Peyer's patch (tissue), 4 donors: Measurements from ENCODE around the gene ULK3. TPM values are rescaled to one million over a fixed set of nuclear protein-coding genes. Genes with fewer than 3 reads are reported as not detected.

Experiments used
- DNase-seq, 3 donors: peaks; one replicate each; pipeline ENCODE4 v3.0.0-alpha.2; 2017 to 2019
- H3K27ac ChIP-seq, 4 donors: fragments of 200-600 bp; sonication (generic); one replicate each; pipeline ENCODE4 v1.5.1; 2016 to 2019
- H3K27me3 ChIP-seq, 2 donors: fragments of 200-600 bp; sonication (generic); one replicate each; pipeline ENCODE4 v1.5.1; 2019
- H3K36me3 ChIP-seq, 3 donors: fragments of 200-600 bp; sonication (generic); one replicate each; pipeline ENCODE4 v1.5.1; 2016 to 2019
- H3K4me1 ChIP-seq, 4 donors: fragments of 200-600 bp; sonication (generic); one replicate each; pipeline ENCODE4 v1.5.1; 2016 to 2019
- H3K4me3 ChIP-seq, 4 donors: fragments of 200-600 bp; sonication (generic); 1 replicate in 3 of 4; 2 replicates in 1 of 4; pipeline ENCODE4 v1.5.1; 2016 to 2019; ENCODE audit warnings: mild to moderate bottlenecking in 1 of 4
- H3K9me3 ChIP-seq, 4 donors: fragments of 200-600 bp; sonication (generic); one replicate each; pipeline ENCODE4 v1.5.1; 2016 to 2019; ENCODE audit warnings: mild to moderate bottlenecking in 1 of 4
- CTCF ChIP-seq, 6 experiments: fragments of 450-650 bp in 4 of 6; fragments of 200-600 bp in 2 of 6; sonication (generic) in 1 of 6; IDR thresholded peaks; one replicate each; pipeline ENCODE4 v1.5.1; 2017 to 2019; ENCODE audit warnings: antibody characterized with exemption in 6 of 6, mild to moderate bottlenecking in 3 of 6, moderate library complexity in 1 of 6
- POLR2A ChIP-seq, 2 donors: fragments of 450-650 bp; IDR thresholded peaks; one replicate each; pipeline ENCODE4 v1.5.1; 2017; ENCODE audit warnings: antibody characterized with exemption in 2 of 2, mild to moderate bottlenecking in 2 of 2, moderate library complexity in 2 of 2
- total RNA-seq, 4 donors: library from RNA; depleted of rRNA; stranded (reverse); fragments of >200 nt; gene quantifications; one replicate each; pipeline ENCODE4 v1.1.0, GENCODE V29; 2016

The ULK3 gene
- total RNA-seq, 4 donors from 2014 or later, result 194 to 508 (median 288) TPM

GRCh38 chr15:74789741-74790079 is 53.2 kb downstream of the ULK3 start:
- Histone ChIP-seq H3K27ac (peak overlapping the region; percentile 84 to 97 (median 88)), H3K9me3 (no peaks in the 10 kb centered on the region), H3K36me3 (no peaks in the 10 kb centered on the region), H3K4me1 (peaks cover 23 to 95% (median 70%) of the 10 kb centered on the region in 4 donors), H3K4me3 (peak overlapping the region; percentile 32 to 92 (median 38)), H3K27me3 (no peaks in the 10 kb centered on the region)
- DNase-seq, result no peak
- TF ChIP-seq POLR2A (IDR thresholded peaks at IDR 0.05) (no peak), CTCF (IDR thresholded peaks at IDR 0.05) (no peak)

GRCh38 chr15:74789171-74789631 is 53.8 kb downstream of the ULK3 start:
- DNase-seq, result peak; percentile 74 to 89 (median 83)
- H3K27me3 ChIP-seq, result no peaks in the 10 kb centered on the region
- H3K36me3 ChIP-seq, result no peaks in the 10 kb centered on the region
- peak overlapping the region; percentile 32 to 92 (median 38) for H3K4me3 ChIP-seq
- H3K9me3 ChIP-seq, result no peaks in the 10 kb centered on the region
- peaks cover 23 to 95% (median 68%) of the 10 kb centered on the region in 4 donors for H3K4me1 ChIP-seq
- TF ChIP-seq POLR2A (IDR thresholded peaks at IDR 0.05), result no peak
- no peak for TF ChIP-seq CTCF (IDR thresholded peaks at IDR 0.05)
- H3K27ac ChIP-seq, result peak overlapping the region; percentile 84 to 97 (median 88)

GRCh38 chr15:74788683-74789151 is 54.2 kb downstream of the ULK3 start:
- no peak for TF ChIP-seq POLR2A (IDR thresholded peaks at IDR 0.05)
- TF ChIP-seq CTCF (IDR thresholded peaks at IDR 0.05), result peak in 1 of 6 experiments; percentile 1
- peaks cover 23 to 98% (median 70%) of the 10 kb centered on the region in 4 donors for H3K4me1 ChIP-seq
- peak overlapping the region; percentile 32 to 92 (median 38) for H3K4me3 ChIP-seq
- H3K36me3 ChIP-seq, result no peaks in the 10 kb centered on the region
- H3K9me3 ChIP-seq, result no peaks in the 10 kb centered on the region
- no peaks in the 10 kb centered on the region for H3K27me3 ChIP-seq
- H3K27ac ChIP-seq, result peak overlapping the region; percentile 84 to 97 (median 88)
- DNase-seq, result peak in 2 of 3 donors; percentile 86 to 88

- DNase-seq, result peak in 1 of 3 donors; percentile 62
- no peaks in the 10 kb centered on the region for H3K9me3 ChIP-seq
- H3K36me3 ChIP-seq, result no peaks in the 10 kb centered on the region
- peak overlapping the region in 3 of 4 donors; percentile 32 to 92 (median 35) for H3K4me3 ChIP-seq
- peak overlapping the region; percentile 84 to 97 (median 88) for H3K27ac ChIP-seq
- peaks cover 23 to 98% (median 68%) of the 10 kb centered on the region in 4 donors for H3K4me1 ChIP-seq
- H3K27me3 ChIP-seq, result no peaks in the 10 kb centered on the region
- TF ChIP-seq POLR2A (IDR thresholded peaks at IDR 0.05) (no peak), CTCF (IDR thresholded peaks at IDR 0.05) (no peak)
Observed at GRCh38 chr15:74788042-74788682, 54.8 kb downstream of the ULK3 start.

GRCh38 chr15:74787251-74788041 is 55.5 kb downstream of the ULK3 start:
- H3K27me3 ChIP-seq, result no peaks in the 10 kb centered on the region
- TF ChIP-seq CTCF (IDR thresholded peaks at IDR 0.05) (peak; percentile 56 to 77 (median 66)), POLR2A (IDR thresholded peaks at IDR 0.05) (peak in 1 of 2 donors; percentile 40)
- no peaks in the 10 kb centered on the region for H3K9me3 ChIP-seq
- peaks cover 23 to 95% (median 61%) of the 10 kb centered on the region in 4 donors for H3K4me1 ChIP-seq
- peak; percentile 81 to 98 (median 97) for DNase-seq
- H3K27ac ChIP-seq, result peak overlapping the region; percentile 84 to 97 (median 88)
- H3K4me3 ChIP-seq, result peak overlapping the region in 3 of 4 donors; percentile 27 to 92 (median 35)
- H3K36me3 ChIP-seq, result no peaks in the 10 kb centered on the region
